GM23338 (cell line): ENCODE measurements around the gene CD1D. TPM values are rescaled to one million over a fixed set of nuclear protein-coding genes. Genes with fewer than 3 reads are reported as not detected.

Experiments
- CREB1 ChIP-seq: fragments of 250-450 bp; sonication (Bioruptor Pico); IDR thresholded peaks from 2 replicates; pipeline ENCODE4 v1.5.0; 2020; ENCODE audit warnings: low read depth, mild to moderate bottlenecking, moderate library complexity
- CTCF ChIP-seq, 2 experiments: fragments of 200-600 bp in 1 of 2; sonication (generic) in 1 of 2; conservative IDR thresholded peaks; 2 replicates each; pipeline versions ENCODE4 v1.5.1 to v1.6.1; 2016 to 2017; ENCODE audit warnings: antibody characterized with exemption in 2 of 2, low read depth in 2 of 2, mild to moderate bottlenecking in 2 of 2, moderate library complexity in 1 of 2
- ETS1 ChIP-seq: IDR thresholded peaks from 2 replicates; pipeline ENCODE4 v1.6.1; 2016; ENCODE audit warnings: antibody characterized with exemption
- JUNB ChIP-seq: IDR thresholded peaks from one replicate; pipeline ENCODE4 v1.6.1; 2016; ENCODE audit warnings: antibody characterized with exemption; ENCODE audit not compliant: unreplicated experiment
- NANOG ChIP-seq: IDR thresholded peaks from 2 replicates; pipeline ENCODE4 v1.6.1; 2016; ENCODE audit warnings: antibody characterized with exemption, borderline replicate concordance
- POLR2AphosphoS5 ChIP-seq: IDR thresholded peaks from 2 replicates; pipeline ENCODE4 v1.6.1; 2016; ENCODE audit warnings: antibody characterized with exemption, low read depth
- STAT1 ChIP-seq: IDR thresholded peaks from one replicate; pipeline ENCODE4 v1.6.1; 2016; ENCODE audit warnings: antibody characterized with exemption; ENCODE audit not compliant: unreplicated experiment
- ZNF114 ChIP-seq: fragments of 250-450 bp; sonication (Bioruptor Pico); IDR thresholded peaks from 2 replicates; pipeline ENCODE4 v1.5.0; 2020; ENCODE audit warnings: mild to moderate bottlenecking, moderate library complexity
- polyA plus RNA-seq: library from polyadenylated mRNA; unstranded; fragments of >200 nt; fragmentation: Nextera tagmentation; extraction: Ambion mirVana; gene quantifications from 2 replicates; pipeline ENCODE4 v1.2.1, GENCODE V29; 2016
- total RNA-seq: library from RNA; depleted of rRNA; stranded (reverse); fragments of >200 nt; shearing (Covaris generic); gene quantifications from 2 replicates; pipeline ENCODE4 v1.2.3, GENCODE V29; 2014
- TF ChIP-seq, protein P1 (sequence below): fragments of 250-450 bp; sonication (Bioruptor Pico); IDR thresholded peaks from 2 replicates; pipeline ENCODE4 v1.5.0; 2020; ENCODE audit warnings: mild to moderate bottlenecking, moderate library complexity

The CD1D gene
- total and polyA plus RNA-seq, 2 experiments from 2014 or later: 1.5 to 2.7 TPM

DNA sequence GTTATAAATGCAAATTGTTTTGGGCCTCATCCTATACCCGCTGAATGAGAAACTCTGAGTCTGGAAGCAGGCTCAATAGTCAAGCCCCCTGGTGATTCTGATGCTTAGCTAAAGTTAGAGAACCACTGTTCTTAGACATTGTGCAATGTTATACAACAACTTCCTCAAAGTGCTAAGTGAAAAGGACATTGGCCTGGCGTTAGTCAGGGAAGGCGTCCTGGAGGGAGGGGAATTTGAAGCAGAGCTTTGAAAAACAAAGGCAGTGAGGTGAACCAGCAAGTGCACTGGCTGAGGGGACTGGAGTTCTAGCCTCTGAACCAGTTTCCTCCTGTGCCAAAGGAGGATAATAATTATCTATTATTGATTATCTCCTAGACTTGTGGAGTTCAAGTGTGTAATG, 5.1 kb downstream of the CD1D start (continued):
- TF ChIP-seq, protein P1, sequence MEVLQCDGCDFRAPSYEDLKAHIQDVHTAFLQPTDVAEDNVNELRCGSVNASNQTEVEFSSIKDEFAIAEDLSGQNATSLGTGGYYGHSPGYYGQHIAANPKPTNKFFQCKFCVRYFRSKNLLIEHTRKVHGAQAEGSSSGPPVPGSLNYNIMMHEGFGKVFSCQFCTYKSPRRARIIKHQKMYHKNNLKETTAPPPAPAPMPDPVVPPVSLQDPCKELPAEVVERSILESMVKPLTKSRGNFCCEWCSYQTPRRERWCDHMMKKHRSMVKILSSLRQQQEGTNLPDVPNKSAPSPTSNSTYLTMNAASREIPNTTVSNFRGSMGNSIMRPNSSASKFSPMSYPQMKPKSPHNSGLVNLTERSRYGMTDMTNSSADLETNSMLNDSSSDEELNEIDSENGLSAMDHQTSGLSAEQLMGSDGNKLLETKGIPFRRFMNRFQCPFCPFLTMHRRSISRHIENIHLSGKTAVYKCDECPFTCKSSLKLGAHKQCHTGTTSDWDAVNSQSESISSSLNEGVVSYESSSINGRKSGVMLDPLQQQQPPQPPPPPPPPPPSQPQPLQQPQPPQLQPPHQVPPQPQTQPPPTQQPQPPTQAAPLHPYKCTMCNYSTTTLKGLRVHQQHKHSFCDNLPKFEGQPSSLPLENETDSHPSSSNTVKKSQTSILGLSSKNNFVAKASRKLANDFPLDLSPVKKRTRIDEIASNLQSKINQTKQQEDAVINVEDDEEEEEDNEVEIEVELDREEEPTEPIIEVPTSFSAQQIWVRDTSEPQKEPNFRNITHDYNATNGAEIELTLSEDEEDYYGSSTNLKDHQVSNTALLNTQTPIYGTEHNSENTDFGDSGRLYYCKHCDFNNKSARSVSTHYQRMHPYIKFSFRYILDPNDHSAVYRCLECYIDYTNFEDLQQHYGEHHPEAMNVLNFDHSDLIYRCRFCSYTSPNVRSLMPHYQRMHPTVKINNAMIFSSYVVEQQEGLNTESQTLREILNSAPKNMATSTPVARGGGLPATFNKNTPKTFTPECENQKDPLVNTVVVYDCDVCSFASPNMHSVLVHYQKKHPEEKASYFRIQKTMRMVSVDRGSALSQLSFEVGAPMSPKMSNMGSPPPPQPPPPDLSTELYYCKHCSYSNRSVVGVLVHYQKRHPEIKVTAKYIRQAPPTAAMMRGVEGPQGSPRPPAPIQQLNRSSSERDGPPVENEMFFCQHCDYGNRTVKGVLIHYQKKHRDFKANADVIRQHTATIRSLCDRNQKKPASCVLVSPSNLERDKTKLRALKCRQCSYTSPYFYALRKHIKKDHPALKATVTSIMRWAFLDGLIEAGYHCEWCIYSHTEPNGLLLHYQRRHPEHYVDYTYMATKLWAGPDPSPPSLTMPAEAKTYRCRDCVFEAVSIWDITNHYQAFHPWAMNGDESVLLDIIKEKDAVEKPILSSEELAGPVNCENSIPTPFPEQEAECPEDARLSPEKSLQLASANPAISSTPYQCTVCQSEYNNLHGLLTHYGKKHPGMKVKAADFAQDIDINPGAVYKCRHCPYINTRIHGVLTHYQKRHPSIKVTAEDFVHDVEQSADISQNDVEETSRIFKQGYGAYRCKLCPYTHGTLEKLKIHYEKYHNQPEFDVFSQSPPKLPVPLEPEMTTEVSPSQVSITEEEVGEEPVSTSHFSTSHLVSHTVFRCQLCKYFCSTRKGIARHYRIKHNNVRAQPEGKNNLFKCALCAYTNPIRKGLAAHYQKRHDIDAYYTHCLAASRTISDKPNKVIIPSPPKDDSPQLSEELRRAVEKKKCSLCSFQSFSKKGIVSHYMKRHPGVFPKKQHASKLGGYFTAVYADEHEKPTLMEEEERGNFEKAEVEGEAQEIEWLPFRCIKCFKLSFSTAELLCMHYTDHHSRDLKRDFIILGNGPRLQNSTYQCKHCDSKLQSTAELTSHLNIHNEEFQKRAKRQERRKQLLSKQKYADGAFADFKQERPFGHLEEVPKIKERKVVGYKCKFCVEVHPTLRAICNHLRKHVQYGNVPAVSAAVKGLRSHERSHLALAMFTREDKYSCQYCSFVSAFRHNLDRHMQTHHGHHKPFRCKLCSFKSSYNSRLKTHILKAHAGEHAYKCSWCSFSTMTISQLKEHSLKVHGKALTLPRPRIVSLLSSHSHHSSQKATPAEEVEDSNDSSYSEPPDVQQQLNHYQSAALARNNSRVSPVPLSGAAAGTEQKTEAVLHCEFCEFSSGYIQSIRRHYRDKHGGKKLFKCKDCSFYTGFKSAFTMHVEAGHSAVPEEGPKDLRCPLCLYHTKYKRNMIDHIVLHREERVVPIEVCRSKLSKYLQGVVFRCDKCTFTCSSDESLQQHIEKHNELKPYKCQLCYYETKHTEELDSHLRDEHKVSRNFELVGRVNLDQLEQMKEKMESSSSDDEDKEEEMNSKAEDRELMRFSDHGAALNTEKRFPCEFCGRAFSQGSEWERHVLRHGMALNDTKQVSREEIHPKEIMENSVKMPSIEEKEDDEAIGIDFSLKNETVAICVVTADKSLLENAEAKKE (CRISPR knock-in tag): no peak
- no peak for TF ChIP-seq NANOG
- no peak for TF ChIP-seq CREB1 (CRISPR knock-in tag)
- no peak for TF ChIP-seq POLR2AphosphoS5
- TF ChIP-seq JUNB: no peak
- no peak for TF ChIP-seq CTCF (conservative IDR thresholded peaks at IDR 0.05; ENCODE audit: low read depth in 2 of 2)
- no peak for TF ChIP-seq STAT1
- TF ChIP-seq ETS1: no peak
- no peak for TF ChIP-seq ZNF114 (CRISPR knock-in tag)
